ENCODE results near the gene CERS4. TPM values are rescaled to one million over a fixed set of nuclear protein-coding genes. Genes with fewer than 3 reads are reported as not detected.

Gene CERS4
- total RNA-seq, 1 experiment from 2014 or later: 66.9 TPM

GRCh38 chr19:8167985-8168384, 41.2 kb upstream of the CERS4 start:
- H3K4me3 ChIP-seq (ENCODE audit: low read depth, low read length): no peak overlapping the region
- H3K4me3 Mint-ChIP-seq (ENCODE audit: unreplicated experiment): no peak overlapping the region
- CTCF ChIA-PET: interaction anchor here (0.6 kb wide), 1 partner anchor 1087 kb away, joined by 9 read pairs; no protein-coding TSS in a partner anchor
- no peaks in the 10 kb centered on the region for H3K27me3 Mint-ChIP-seq (ENCODE audit: insufficient read depth, unreplicated experiment)
- H3K36me3 ChIP-seq (ENCODE audit: control insufficient read depth, insufficient read depth, low read length): no peaks in the 10 kb centered on the region
- DNase-seq: no peak
- intact Hi-C loops (cut with micrococcal nuclease; ENCODE audit: unreplicated experiment): no loop called here
- H3K36me3 Mint-ChIP-seq (ENCODE audit: insufficient read depth, unreplicated experiment): no peaks in the 10 kb centered on the region
- H3K27ac Mint-ChIP-seq (ENCODE audit: unreplicated experiment): no peak overlapping the region
- H3K27me3 ChIP-seq (replicated peaks; ENCODE audit: control insufficient read depth, insufficient read depth, low read length): no peaks in the 10 kb centered on the region
- no peaks in the 10 kb centered on the region for H3K9me3 ChIP-seq
- BruUV-seq (replicated peaks): no TSS peak
- H3K4me1 Mint-ChIP-seq (ENCODE audit: low read depth, unreplicated experiment): no peaks in the 10 kb centered on the region
- TF ChIP-seq CTCF (IDR thresholded peaks at IDR 0.05; ENCODE audit: insufficient read depth in 1 of 2, low read depth in 1 of 2, low read length in 1 of 2, severe bottlenecking in 1 of 2, unreplicated experiment in 1 of 2): no peak
- H3K9me3 Mint-ChIP-seq (ENCODE audit: unreplicated experiment): no peaks in the 10 kb centered on the region
- no peaks in the 10 kb centered on the region; the same call in 1 of the 2 replicates for H3K4me1 ChIP-seq
- POLR2A ChIA-PET: no interaction called here

GRCh38 chr19:8168537-8168936, 40.6 kb upstream of the CERS4 start:
- Histone ChIP-seq H3K27me3 (replicated peaks; ENCODE audit: control insufficient read depth, insufficient read depth, low read length) (no peaks in the 10 kb centered on the region), H3K4me3 (ENCODE audit: low read depth, low read length) (no peak overlapping the region), H3K9me3 (no peaks in the 10 kb centered on the region), H3K36me3 (ENCODE audit: control insufficient read depth, insufficient read depth, low read length) (no peaks in the 10 kb centered on the region), H3K4me1 (no peaks in the 10 kb centered on the region; the same call in 1 of the 2 replicates)
- Mint-ChIP-seq H3K27ac (ENCODE audit: unreplicated experiment) (no peak overlapping the region), H3K36me3 (ENCODE audit: insufficient read depth, unreplicated experiment) (no peaks in the 10 kb centered on the region), H3K27me3 (ENCODE audit: insufficient read depth, unreplicated experiment) (no peaks in the 10 kb centered on the region), H3K9me3 (ENCODE audit: unreplicated experiment) (no peaks in the 10 kb centered on the region), H3K4me3 (ENCODE audit: unreplicated experiment) (no peak overlapping the region), H3K4me1 (ENCODE audit: low read depth, unreplicated experiment) (no peaks in the 10 kb centered on the region)
- POLR2A ChIA-PET: no interaction called here
- intact Hi-C loops (cut with micrococcal nuclease; ENCODE audit: unreplicated experiment): no loop called here
- TF ChIP-seq CTCF (IDR thresholded peaks at IDR 0.05; ENCODE audit: insufficient read depth in 1 of 2, low read depth in 1 of 2, low read length in 1 of 2, severe bottlenecking in 1 of 2, unreplicated experiment in 1 of 2): no peak
- DNase-seq: no peak
- no TSS peak for BruUV-seq (replicated peaks)
- CTCF ChIA-PET: interaction anchor here (0.6 kb wide), 1 partner anchor 1087 kb away, joined by 9 read pairs; no protein-coding TSS in a partner anchor

GRCh38 chr19:8174706-8175105, 34.5 kb upstream of the CERS4 start:
- no TSS peak for BruUV-seq (replicated peaks)
- H3K27me3 Mint-ChIP-seq (ENCODE audit: insufficient read depth, unreplicated experiment): no peaks in the 10 kb centered on the region
- intact Hi-C loops (cut with micrococcal nuclease; ENCODE audit: unreplicated experiment): no loop called here
- POLR2A ChIA-PET: no interaction called here
- no peak overlapping the region for H3K27ac Mint-ChIP-seq (ENCODE audit: unreplicated experiment)
- no peak for TF ChIP-seq CTCF (IDR thresholded peaks at IDR 0.05; ENCODE audit: insufficient read depth in 1 of 2, low read depth in 1 of 2, low read length in 1 of 2, severe bottlenecking in 1 of 2, unreplicated experiment in 1 of 2)
- Histone ChIP-seq H3K4me1 (no peaks in the 10 kb centered on the region), H3K9me3 (no peaks in the 10 kb centered on the region), H3K4me3 (ENCODE audit: low read depth, low read length) (no peak overlapping the region), H3K27me3 (replicated peaks; ENCODE audit: control insufficient read depth, insufficient read depth, low read length) (no peaks in the 10 kb centered on the region), H3K36me3 (ENCODE audit: control insufficient read depth, insufficient read depth, low read length) (no peaks in the 10 kb centered on the region)
- no peaks in the 10 kb centered on the region for H3K36me3 Mint-ChIP-seq (ENCODE audit: insufficient read depth, unreplicated experiment)
- H3K4me3 Mint-ChIP-seq (ENCODE audit: unreplicated experiment): no peak overlapping the region
- no peaks in the 10 kb centered on the region for H3K9me3 Mint-ChIP-seq (ENCODE audit: unreplicated experiment)
- CTCF ChIA-PET: no interaction called here
- H3K4me1 Mint-ChIP-seq (ENCODE audit: low read depth, unreplicated experiment): no peaks in the 10 kb centered on the region
- no peak for DNase-seq

All from Caco-2 (cell line).